GM21447 (cell line): ENCODE results near the gene PDCL2.
"Not testable (repeated sequence)": the region's sequence is repeated elsewhere in the genome, so short reads cannot be mapped to it uniquely, and the experiment has no call there.

Experiments
- ATAC-seq: cut with Tn5 transposase; IDR thresholded peaks from one replicate; pipeline ENCODE4 v1.9.1; 2021; ENCODE audit not compliant: unreplicated experiment

PDCL2 gene

GRCh38 chr4:55592014-55592413, at the start of gene PDCL2:
Gene PDCL2 (minus strand): TSS chr4:55592245. CDS start chr4:55592109, 136 bp downstream.
- ATAC-seq = no peak

GRCh38 chr4:55637272-55637820, 45.3 kb upstream of the PDCL2 start:
- no peak for ATAC-seq

DNA sequence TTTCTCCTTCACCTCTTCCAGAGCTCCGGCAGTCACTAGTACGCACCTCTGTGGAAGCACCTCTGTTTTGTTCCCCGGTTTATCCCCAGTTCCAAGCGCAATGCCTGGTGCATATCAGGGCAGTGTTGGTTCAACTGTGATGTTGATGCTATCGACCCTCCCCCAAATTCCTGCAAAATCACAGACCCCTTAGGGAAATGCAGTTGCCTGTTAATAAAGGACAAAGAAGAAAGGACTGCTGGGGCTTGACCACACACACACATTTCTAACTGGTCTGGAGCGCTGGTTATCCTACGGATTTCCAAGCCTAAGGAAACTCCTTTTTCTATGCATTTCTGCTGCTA, 44.6 kb upstream of the PDCL2 start:
- no peak for ATAC-seq

DNA sequence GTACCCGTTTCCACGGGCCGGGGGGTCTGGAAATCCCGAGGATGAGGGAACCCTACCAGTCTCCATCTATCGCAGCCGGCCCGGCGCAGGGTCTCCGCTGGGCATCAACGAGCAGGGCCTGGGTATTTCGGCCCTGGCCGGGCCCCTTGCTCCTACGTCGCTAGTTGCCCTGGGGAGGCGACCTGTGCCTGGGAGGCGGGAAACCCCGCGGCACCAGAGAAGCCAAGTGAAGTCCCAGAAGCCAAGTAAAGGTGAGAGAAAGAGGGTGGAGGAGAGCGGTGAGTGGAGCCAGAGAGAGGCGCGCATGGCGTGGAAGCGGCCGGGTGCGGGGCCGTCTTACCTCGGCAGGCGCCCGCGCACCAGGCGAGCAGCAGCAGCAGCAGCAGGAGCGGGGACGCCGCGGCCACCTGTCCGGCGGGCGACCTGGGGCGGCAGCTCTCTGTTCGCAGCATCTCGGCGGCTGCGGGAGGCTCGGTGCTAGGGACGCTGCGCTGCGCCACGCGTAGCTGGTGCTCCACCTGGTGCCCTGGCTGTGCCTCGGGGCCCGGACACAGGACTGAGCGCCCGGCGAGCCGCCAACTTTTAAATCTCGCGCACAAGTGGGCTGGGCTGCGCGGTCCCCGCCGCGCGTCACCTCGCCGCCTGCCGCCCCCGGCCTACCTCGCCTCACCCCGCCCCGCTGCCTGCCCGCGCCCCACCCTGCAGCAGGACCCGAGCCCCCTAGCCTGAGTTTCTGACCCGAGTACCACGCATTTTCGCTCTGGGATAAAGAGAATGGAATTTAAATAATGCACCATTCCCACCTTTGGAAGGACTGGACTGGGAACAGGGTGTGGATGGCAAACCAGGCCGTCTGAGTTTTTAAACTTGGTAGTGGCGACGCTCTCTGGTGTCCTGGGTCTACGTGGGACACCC, 44.0 kb upstream of the PDCL2 start, which contains the start of gene NMU:
TSS of gene NMU (minus strand) at position 558 of the 915 bp plus-strand sequence. CDS start at position 452, 106 bp downstream.
- ATAC-seq = no peak

- ATAC-seq = no peak
These were observed 43.2 kb upstream of the PDCL2 start for GRCh38 chr4:55635282-55635681.

- no peak for ATAC-seq
These were observed 42.5 kb upstream of the PDCL2 start for GRCh38 chr4:55634417-55635128.

DNA sequence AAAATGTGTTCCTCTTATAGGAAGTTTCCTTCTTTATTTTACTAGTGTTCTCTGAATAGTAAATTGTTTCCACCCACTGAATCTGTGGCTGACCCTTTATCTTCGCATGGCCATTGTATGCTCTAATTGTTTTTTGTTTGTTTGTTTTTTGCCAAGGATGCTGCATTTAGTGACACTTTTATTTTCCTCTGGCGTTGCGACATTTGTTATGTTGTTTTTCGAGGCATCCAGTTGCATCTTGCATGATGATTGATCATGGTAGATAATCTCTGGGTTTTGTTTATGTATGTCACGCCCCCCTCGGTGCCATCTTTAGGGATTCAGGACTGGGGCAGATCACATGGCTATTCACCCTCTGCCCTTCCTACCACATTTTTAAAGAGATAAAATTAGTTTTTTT, 41.9 kb upstream of the PDCL2 start:
- no peak for ATAC-seq

DNA sequence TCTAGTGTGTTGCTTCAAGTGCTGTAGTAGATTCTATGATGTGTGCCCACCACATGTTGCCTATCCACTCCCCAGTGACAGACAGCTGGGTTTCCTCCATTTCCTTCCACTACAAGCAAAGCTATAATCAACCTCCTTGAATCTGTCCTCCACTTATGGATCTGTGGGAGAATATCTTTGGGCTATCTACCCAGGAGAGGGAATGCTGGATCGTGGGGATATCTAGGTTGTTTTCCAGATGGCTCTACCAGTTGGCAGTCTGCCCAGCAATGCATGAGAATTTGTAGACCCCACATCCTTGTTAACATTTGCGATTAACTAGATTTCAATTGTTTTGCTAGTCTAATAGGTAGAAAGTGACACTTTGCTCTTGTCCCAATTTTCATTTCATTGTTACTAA, 33.8 kb upstream of the PDCL2 start:
- no peak for ATAC-seq

- not testable (repeated sequence) for ATAC-seq
These were observed 32.0 kb upstream of the PDCL2 start for GRCh38 chr4:55624063-55624462.

GRCh38 chr4:55618546-55619143, 26.6 kb upstream of the PDCL2 start:
- no peak for ATAC-seq

- ATAC-seq = peak; percentile 96
These were observed 25.6 kb upstream of the PDCL2 start for GRCh38 chr4:55617587-55618197.

- no peak for ATAC-seq
These were observed 23.0 kb upstream of the PDCL2 start for GRCh38 chr4:55615008-55615407.

GRCh38 chr4:55613621-55614020, 21.6 kb upstream of the PDCL2 start:
- no peak for ATAC-seq

GRCh38 chr4:55612341-55612740, 20.3 kb upstream of the PDCL2 start:
- no peak for ATAC-seq

DNA sequence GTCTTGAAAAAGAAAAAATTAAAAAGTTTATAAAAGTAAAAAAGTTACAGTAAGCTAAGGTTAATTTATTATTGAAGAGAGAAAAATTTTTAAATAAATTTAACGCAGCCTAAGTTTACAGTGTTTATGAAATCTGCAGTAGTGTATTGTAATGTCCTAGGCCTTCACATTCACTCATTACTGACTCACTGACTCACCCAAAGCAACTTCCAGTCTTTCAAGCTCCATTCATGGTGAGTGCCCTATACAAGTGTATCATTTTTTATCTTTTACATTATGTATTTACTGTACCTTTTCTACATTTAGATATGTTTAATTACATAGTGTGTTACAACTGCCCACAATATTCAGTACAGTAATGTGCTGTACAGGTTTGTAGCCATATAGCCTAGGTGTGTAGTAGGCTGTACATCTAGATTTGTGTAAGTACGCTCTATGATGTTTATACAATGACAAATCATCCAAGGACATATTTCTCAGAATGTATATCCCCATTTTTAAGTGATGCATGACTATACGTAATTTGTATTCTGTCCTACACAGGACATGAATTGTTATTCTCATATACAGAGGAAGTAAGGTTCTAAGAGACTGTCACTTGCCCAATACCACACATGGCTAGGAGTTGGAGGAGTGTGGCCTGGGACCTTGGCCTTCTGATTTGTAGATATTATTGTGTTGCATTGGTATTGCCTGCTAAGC, 19.5 kb upstream of the PDCL2 start:
- ATAC-seq = no peak

GRCh38 chr4:55610381-55610780, 18.3 kb upstream of the PDCL2 start:
- no peak for ATAC-seq

GRCh38 chr4:55609393-55609866, 17.4 kb upstream of the PDCL2 start:
- no peak for ATAC-seq

GRCh38 chr4:55608591-55608990, 16.5 kb upstream of the PDCL2 start:
- ATAC-seq = no peak

DNA sequence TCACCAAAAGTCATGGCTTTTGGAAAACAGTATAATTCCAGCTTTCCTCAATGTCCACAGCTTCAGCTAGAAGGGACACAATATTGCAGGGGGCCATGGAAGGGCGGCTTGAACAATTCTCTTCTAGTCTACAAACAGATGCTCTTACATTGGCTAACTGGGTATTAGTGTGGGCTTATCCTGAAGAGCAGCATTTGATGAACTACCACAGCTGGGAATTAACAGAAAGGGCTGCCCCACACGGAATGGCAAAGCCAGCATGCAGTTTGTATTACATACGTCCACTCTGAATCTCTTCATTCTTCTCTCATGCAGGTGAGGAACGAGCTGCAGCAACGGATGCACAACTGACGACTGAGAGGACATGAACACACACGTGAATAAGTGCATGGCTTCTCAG, 13.0 kb upstream of the PDCL2 start:
- ATAC-seq = no peak

GRCh38 chr4:55600640-55601039, 8.6 kb upstream of the PDCL2 start:
- ATAC-seq = no peak
